ENCODE measurements around the gene SIN3B.

DNA sequence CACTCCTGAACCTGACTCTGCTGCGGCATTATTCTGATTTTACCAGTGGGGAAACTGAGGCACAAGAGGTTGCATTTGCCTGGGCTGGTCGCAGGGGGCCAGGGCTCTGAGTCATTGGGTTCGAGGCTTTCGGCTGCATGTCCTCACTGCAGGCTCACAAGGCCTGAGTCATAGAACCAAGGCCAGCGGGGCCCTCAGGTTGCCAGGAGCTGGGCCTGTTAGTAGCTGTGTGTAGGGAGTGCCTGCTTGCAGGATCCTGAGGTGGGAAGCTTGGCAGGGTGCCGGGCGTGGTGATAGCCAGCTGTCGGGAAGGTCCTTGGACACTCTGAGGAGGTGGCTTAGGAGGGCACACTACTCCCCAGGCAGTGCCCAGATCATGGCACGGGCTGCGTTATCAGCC, 38.0 kb downstream of the SIN3B start:
- TF ChIP-seq POLR2AphosphoS5 (IDR thresholded peaks at IDR 0.05; ENCODE audit: low read depth, low read length) (no peak), POLR2A (IDR thresholded peaks at IDR 0.05; ENCODE audit: low read depth, low read length) (no peak)
